ENCODE data around the gene PRMT5.
"Not testable (repeated sequence)": the region's sequence is repeated elsewhere in the genome, so short reads cannot be mapped to it uniquely, and the experiment has no call there.

The PRMT5 gene

GRCh38 chr14:22929104-22929960, at the start of gene PRMT5:
PRMT5 (minus strand) TSS chr14:22929376; CDS start chr14:22929361, 15 bp downstream.
- peak; percentile 97 for DNase-seq (ENCODE audit: low spot score)

GRCh38 chr14:22978487-22978837, 49.3 kb upstream of the PRMT5 start:
- DNase-seq (ENCODE audit: low spot score), result no peak

- peak; percentile 73 for DNase-seq (ENCODE audit: low spot score)
These were observed 48.7 kb upstream of the PRMT5 start for GRCh38 chr14:22977684-22978486.

- DNase-seq (ENCODE audit: low spot score), result no peak
These were observed 48.2 kb upstream of the PRMT5 start for GRCh38 chr14:22977434-22977683.

- DNase-seq (ENCODE audit: low spot score), result no peak
These were observed 47.7 kb upstream of the PRMT5 start for GRCh38 chr14:22976620-22977433.

- no peak for DNase-seq (ENCODE audit: low spot score)
These were observed 45.5 kb upstream of the PRMT5 start for GRCh38 chr14:22974530-22975313.

- DNase-seq (ENCODE audit: low spot score), result no peak
These were observed 44.2 kb upstream of the PRMT5 start for GRCh38 chr14:22973217-22974032.

GRCh38 chr14:22972313-22972930, 43.2 kb upstream of the PRMT5 start:
- no peak for DNase-seq (ENCODE audit: low spot score)

GRCh38 chr14:22971152-22971551, 42.0 kb upstream of the PRMT5 start:
- DNase-seq (ENCODE audit: low spot score), result no peak

- no peak for DNase-seq (ENCODE audit: low spot score)
These were observed 37.6 kb upstream of the PRMT5 start for GRCh38 chr14:22966783-22967269.

GRCh38 chr14:22965916-22966782, 37.0 kb upstream of the PRMT5 start:
- DNase-seq (ENCODE audit: low spot score), result not testable (repeated sequence)

- no peak for DNase-seq (ENCODE audit: low spot score)
These were observed 33.0 kb upstream of the PRMT5 start for GRCh38 chr14:22962061-22962676.

GRCh38 chr14:22955702-22956569, 26.8 kb upstream of the PRMT5 start:
- DNase-seq (ENCODE audit: low spot score), result no peak

GRCh38 chr14:22952418-22952817, 23.2 kb upstream of the PRMT5 start:
- DNase-seq (ENCODE audit: low spot score), result no peak

- DNase-seq (ENCODE audit: low spot score), result not testable (repeated sequence)
These were observed 22.6 kb upstream of the PRMT5 start for GRCh38 chr14:22951795-22952194.

- DNase-seq (ENCODE audit: low spot score), result peak; percentile 2
These were observed 16.5 kb upstream of the PRMT5 start for GRCh38 chr14:22945642-22946041.

GRCh38 chr14:22939684-22940083, 10.5 kb upstream of the PRMT5 start:
- peak; percentile 1 for DNase-seq (ENCODE audit: low spot score)

- DNase-seq (ENCODE audit: low spot score), result no peak
These were observed 6.0 kb upstream of the PRMT5 start for GRCh38 chr14:22935156-22935555.
